Measurements from ENCODE around the gene CCDC9. TPM values are rescaled to one million over a fixed set of nuclear protein-coding genes. Genes with fewer than 3 reads are reported as not detected.

The CCDC9 gene
- total RNA-seq (1 to 10 TPM; 2.8 to 8.1 TPM), polyA plus RNA-seq (1 to 10 TPM; 1.4 to 8.0 TPM)

DNA sequence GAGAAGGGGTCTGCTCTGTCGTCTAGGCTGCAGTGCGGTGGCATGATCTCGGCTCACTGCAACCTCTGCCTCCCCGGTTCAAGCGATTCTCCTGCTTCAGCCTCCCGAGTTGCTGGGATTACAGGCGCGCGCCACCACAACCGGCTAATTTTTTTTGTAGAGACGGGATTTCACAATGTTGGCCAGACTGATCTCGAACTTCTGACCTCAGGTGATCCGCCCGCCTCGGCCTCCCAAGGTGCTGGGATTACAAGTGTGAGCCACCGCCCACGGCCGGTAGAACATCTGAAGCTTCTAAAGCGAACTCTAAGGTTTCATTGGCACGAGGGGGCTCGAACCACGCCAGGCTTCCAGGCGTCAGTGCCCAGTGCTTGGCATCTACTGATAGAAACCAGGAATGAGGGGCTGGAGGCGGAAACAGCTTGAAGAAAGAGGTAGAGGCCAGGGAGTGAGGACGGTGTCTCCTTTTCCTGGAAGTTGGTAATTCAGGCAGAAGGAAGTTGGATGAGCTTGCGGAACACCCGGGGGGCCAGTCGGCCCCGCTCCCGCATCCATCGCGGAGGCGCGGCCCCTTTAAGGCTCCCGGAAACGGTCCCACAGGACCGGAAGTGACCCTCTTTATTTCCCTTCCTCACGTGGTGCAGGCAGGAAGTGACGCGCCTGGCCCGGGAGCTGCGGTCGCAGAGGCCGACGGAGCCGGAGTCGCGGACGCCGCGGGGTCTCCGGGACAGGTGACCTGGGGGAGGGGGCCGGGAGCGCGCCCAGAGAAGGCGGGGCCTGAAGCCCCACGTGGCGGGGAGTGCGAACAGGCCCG, at the start of gene CCDC9:
Gene CCDC9 (plus strand): TSS at position 647 of the 814 bp plus-strand sequence. CDS start 1,876 bp downstream, outside the sequence.
- peak; percentile 91 for DNase-seq (ENCODE audit: low spot score)
- peaks cover 9 to 19% (median 13%) of the 10 kb centered on the region in 4 donors for H3K36me3 ChIP-seq (ENCODE audit: control insufficient read depth in 4 of 4, insufficient read depth in 3 of 4, low read depth in 1 of 4, low read length in 3 of 4)
- no peaks in the 10 kb centered on the region for H3K27me3 ChIP-seq (ENCODE audit: control insufficient read depth in 4 of 4, insufficient read depth in 4 of 4, low read length in 3 of 4)
- WGBS: 13% methylated on average over 60 of the region's 60 CpGs
- no peaks in the 10 kb centered on the region for H3K9me3 ChIP-seq (ENCODE audit: control insufficient read depth in 4 of 4, low read length in 3 of 4)
- no peak for TF ChIP-seq FOXA1 (IDR thresholded peaks at IDR 0.05)
- TF ChIP-seq, protein P1, sequence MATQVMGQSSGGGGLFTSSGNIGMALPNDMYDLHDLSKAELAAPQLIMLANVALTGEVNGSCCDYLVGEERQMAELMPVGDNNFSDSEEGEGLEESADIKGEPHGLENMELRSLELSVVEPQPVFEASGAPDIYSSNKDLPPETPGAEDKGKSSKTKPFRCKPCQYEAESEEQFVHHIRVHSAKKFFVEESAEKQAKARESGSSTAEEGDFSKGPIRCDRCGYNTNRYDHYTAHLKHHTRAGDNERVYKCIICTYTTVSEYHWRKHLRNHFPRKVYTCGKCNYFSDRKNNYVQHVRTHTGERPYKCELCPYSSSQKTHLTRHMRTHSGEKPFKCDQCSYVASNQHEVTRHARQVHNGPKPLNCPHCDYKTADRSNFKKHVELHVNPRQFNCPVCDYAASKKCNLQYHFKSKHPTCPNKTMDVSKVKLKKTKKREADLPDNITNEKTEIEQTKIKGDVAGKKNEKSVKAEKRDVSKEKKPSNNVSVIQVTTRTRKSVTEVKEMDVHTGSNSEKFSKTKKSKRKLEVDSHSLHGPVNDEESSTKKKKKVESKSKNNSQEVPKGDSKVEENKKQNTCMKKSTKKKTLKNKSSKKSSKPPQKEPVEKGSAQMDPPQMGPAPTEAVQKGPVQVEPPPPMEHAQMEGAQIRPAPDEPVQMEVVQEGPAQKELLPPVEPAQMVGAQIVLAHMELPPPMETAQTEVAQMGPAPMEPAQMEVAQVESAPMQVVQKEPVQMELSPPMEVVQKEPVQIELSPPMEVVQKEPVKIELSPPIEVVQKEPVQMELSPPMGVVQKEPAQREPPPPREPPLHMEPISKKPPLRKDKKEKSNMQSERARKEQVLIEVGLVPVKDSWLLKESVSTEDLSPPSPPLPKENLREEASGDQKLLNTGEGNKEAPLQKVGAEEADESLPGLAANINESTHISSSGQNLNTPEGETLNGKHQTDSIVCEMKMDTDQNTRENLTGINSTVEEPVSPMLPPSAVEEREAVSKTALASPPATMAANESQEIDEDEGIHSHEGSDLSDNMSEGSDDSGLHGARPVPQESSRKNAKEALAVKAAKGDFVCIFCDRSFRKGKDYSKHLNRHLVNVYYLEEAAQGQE (IDR thresholded peaks at IDR 0.05): peak; percentile 38
- TF ChIP-seq GABPA (IDR thresholded peaks at IDR 0.05 in 1 of 2, conservative IDR thresholded peaks at IDR 0.05 in 1 of 2): peak; percentile 92 to 96
- TF ChIP-seq, protein P2, sequence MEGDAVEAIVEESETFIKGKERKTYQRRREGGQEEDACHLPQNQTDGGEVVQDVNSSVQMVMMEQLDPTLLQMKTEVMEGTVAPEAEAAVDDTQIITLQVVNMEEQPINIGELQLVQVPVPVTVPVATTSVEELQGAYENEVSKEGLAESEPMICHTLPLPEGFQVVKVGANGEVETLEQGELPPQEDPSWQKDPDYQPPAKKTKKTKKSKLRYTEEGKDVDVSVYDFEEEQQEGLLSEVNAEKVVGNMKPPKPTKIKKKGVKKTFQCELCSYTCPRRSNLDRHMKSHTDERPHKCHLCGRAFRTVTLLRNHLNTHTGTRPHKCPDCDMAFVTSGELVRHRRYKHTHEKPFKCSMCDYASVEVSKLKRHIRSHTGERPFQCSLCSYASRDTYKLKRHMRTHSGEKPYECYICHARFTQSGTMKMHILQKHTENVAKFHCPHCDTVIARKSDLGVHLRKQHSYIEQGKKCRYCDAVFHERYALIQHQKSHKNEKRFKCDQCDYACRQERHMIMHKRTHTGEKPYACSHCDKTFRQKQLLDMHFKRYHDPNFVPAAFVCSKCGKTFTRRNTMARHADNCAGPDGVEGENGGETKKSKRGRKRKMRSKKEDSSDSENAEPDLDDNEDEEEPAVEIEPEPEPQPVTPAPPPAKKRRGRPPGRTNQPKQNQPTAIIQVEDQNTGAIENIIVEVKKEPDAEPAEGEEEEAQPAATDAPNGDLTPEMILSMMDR (IDR thresholded peaks at IDR 0.05; ENCODE audit: low read depth, low read length, missing input control): no peak
- TF ChIP-seq RXRA (IDR thresholded peaks at IDR 0.05): peak in 1 of 2 donors; percentile 59
- no peak for TF ChIP-seq HNF4G (IDR thresholded peaks at IDR 0.05)
- TF ChIP-seq RAD21 (IDR thresholded peaks at IDR 0.05): no peak
- TF ChIP-seq HNF4A (conservative IDR thresholded peaks at IDR 0.05): peak in 1 of 2 donors; percentile 1
- TF ChIP-seq YY1 (IDR thresholded peaks at IDR 0.05): peak; percentile 10
- TF ChIP-seq, protein P3, sequence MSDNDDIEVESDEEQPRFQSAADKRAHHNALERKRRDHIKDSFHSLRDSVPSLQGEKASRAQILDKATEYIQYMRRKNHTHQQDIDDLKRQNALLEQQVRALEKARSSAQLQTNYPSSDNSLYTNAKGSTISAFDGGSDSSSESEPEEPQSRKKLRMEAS (IDR thresholded peaks at IDR 0.05): peak; percentile 88
- TF ChIP-seq EGR1 (IDR thresholded peaks at IDR 0.05; ENCODE audit: low read depth in 2 of 2): peak in 1 of 2 donors; percentile 41
- peak within 1 kb of the TSS; percentile 83 to 86 for H3K27ac ChIP-seq (ENCODE audit: low read depth in 1 of 2, low read length in 2 of 2)
- H3K4me1 ChIP-seq (ENCODE audit: control insufficient read depth in 4 of 4, insufficient read depth in 4 of 4, low read length in 3 of 4): peaks cover 7 to 14% (median 10%) of the 10 kb centered on the region in 4 donors
- peak within 1 kb of the TSS in 1 of 2 donors; percentile 42 for H3K9ac ChIP-seq (ENCODE audit: low read depth in 1 of 2, low read length in 2 of 2)
- H3K4me3 ChIP-seq (ENCODE audit: low read depth in 1 of 3, low read length in 3 of 3): peak within 1 kb of the TSS; percentile 62 to 85 (median 76)

DNA sequence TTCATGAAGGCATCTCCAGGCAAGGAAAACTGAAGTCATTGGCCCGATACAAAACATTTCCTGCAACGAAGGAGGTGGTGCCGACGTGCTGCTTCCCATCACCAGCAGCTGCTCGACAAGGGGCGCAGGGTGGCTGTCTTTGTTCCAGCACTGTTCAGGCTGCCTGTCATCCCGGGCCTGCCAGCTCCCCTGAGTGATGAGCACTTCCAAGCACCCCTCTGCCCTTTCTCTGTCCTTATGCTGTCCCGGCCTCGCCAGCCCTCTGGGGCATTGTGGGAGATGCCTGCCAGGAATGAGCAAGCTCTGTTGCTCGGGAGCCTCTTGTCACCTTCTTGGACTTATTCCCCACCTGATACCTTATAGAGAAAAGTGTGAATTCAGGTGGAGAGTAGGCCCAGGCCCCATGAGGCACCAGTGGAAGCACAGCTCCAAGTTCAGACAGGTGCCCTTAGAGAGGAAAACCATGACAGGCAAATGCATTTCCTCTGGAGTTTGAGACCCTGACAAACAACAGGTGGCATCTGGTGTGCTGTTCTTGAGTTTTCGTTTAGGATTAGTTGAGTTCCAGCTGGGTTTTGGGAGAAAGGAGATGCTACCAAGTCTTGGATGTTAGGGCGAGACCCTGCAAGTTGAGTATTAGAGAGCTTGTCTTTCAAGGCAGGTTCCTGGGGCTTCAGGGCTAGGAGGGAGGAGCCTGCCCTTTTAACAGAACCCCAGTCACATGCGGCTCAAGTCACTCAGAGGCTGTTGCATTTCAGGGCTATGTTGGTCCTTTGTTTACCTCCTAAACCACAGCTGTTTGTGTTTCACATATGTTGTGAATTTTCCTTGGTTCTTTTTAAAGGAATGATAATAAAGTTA, 46.8 kb upstream of the CCDC9 start:
- Histone ChIP-seq H3K36me3 (ENCODE audit: control insufficient read depth in 4 of 4, insufficient read depth in 3 of 4, low read depth in 1 of 4, low read length in 3 of 4) (peaks cover 0 to 24% (median 8%) of the 10 kb centered on the region in 4 donors), H3K4me1 (ENCODE audit: control insufficient read depth in 4 of 4, insufficient read depth in 4 of 4, low read length in 3 of 4) (no peaks in the 10 kb centered on the region)
- WGBS: 89% methylated on average over 13 of the region's 13 CpGs

More for the DNA sequence above, 46.8 kb upstream of the CCDC9 start:
- Histone ChIP-seq H3K9ac (ENCODE audit: low read depth in 1 of 2, low read length in 2 of 2) (no peak overlapping the region), H3K4me3 (ENCODE audit: low read depth in 1 of 3, low read length in 3 of 3) (no peak overlapping the region), H3K27me3 (ENCODE audit: control insufficient read depth in 4 of 4, insufficient read depth in 4 of 4, low read length in 3 of 4) (no peaks in the 10 kb centered on the region), H3K9me3 (ENCODE audit: control insufficient read depth in 4 of 4, low read length in 3 of 4) (no peaks in the 10 kb centered on the region), H3K27ac (ENCODE audit: low read depth in 1 of 2, low read length in 2 of 2) (no peak overlapping the region)
- DNase-seq (ENCODE audit: low spot score): no peak
- TF ChIP-seq, protein P4, sequence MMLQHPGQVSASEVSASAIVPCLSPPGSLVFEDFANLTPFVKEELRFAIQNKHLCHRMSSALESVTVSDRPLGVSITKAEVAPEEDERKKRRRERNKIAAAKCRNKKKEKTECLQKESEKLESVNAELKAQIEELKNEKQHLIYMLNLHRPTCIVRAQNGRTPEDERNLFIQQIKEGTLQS (IDR thresholded peaks at IDR 0.05): no peak
- TF ChIP-seq RXRA (IDR thresholded peaks at IDR 0.05): no peak
- TF ChIP-seq HNF4G (IDR thresholded peaks at IDR 0.05): no peak
- TF ChIP-seq, protein P5, sequence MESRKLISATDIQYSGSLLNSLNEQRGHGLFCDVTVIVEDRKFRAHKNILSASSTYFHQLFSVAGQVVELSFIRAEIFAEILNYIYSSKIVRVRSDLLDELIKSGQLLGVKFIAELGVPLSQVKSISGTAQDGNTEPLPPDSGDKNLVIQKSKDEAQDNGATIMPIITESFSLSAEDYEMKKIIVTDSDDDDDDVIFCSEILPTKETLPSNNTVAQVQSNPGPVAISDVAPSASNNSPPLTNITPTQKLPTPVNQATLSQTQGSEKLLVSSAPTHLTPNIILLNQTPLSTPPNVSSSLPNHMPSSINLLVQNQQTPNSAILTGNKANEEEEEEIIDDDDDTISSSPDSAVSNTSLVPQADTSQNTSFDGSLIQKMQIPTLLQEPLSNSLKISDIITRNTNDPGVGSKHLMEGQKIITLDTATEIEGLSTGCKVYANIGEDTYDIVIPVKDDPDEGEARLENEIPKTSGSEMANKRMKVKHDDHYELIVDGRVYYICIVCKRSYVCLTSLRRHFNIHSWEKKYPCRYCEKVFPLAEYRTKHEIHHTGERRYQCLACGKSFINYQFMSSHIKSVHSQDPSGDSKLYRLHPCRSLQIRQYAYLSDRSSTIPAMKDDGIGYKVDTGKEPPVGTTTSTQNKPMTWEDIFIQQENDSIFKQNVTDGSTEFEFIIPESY (IDR thresholded peaks at IDR 0.05): no peak
- TF ChIP-seq, protein P3 (IDR thresholded peaks at IDR 0.05): no peak
- no peak for TF ChIP-seq RAD21 (IDR thresholded peaks at IDR 0.05)
- TF ChIP-seq SP1 (IDR thresholded peaks at IDR 0.05): no peak
- TF ChIP-seq FOXA2 (IDR thresholded peaks at IDR 0.05): no peak
- TF ChIP-seq EGR1 (IDR thresholded peaks at IDR 0.05; ENCODE audit: low read depth in 2 of 2): no peak
- TF ChIP-seq, protein P2 (IDR thresholded peaks at IDR 0.05; ENCODE audit: low read depth, low read length, missing input control): no peak
